H1 (cell line): ENCODE results near the gene RBM38.

Experiments
- ATF3 ChIP-seq: IDR thresholded peaks from 2 replicates; pipeline ENCODE4 v1.6.1; 2011; ENCODE audit warnings: low read depth, mild to moderate bottlenecking, low read length; ENCODE audit not compliant: insufficient read depth
- BRCA1 ChIP-seq: IDR thresholded peaks from 2 replicates; pipeline ENCODE4 v1.6.1; 2012; ENCODE audit warnings: low read depth, low read length, improper control_type of control experiment
- CBX8 ChIP-seq: fragments of 300-800, 300-1000 bp; sonication (generic); IDR thresholded peaks from 2 replicates; pipeline ENCODE4 v1.7.1; 2016; ENCODE audit warnings: low read depth, low read length, borderline replicate concordance
- CTCF ChIP-seq, 3 experiments: IDR thresholded peaks; 1 replicate in 2 of 3; 2 replicates in 1 of 3; pipeline versions ENCODE4 v1.5.1 to v1.6.1; 2011; ENCODE audit warnings: low read length in 3 of 3, mild to moderate bottlenecking in 3 of 3, inconsistent platforms in 2 of 3, low read depth in 1 of 3, moderate library complexity in 1 of 3; ENCODE audit not compliant: insufficient read depth in 1 of 3; ENCODE audit errors: control extremely low read depth in 1 of 3
- EZH2 ChIP-seq: fragments of 200-600 bp; sonication (generic); IDR thresholded peaks from 2 replicates; pipeline ENCODE4 v1.7.1; 2012; ENCODE audit warnings: low read depth, mild to moderate bottlenecking, moderate library complexity, low read length, inconsistent platforms; ENCODE audit not compliant: severe bottlenecking
- HDAC6 ChIP-seq: IDR thresholded peaks from one replicate; pipeline ENCODE4 v1.7.1; 2012; ENCODE audit warnings: low read depth, mild to moderate bottlenecking, inconsistent platforms, low read length, moderate library complexity
- RAD21 ChIP-seq, 2 experiments: IDR thresholded peaks in 1 of 2; conservative IDR thresholded peaks in 1 of 2; 2 replicates each; pipeline ENCODE4 v1.6.1; 2011; ENCODE audit warnings: low read depth in 2 of 2, low read length in 2 of 2, improper control_type of control experiment in 1 of 2, inconsistent platforms in 1 of 2, mild to moderate bottlenecking in 1 of 2, moderate library complexity in 1 of 2
- ZNF274 ChIP-seq: IDR thresholded peaks from 2 replicates; pipeline ENCODE4 v1.7.0; 2012; ENCODE audit warnings: low read length, borderline replicate concordance; ENCODE audit errors: extremely low read depth

GRCh38 chr20:57384486-57384885, 6.7 kb upstream of the RBM38 start:
- TF ChIP-seq HDAC6: no peak
- TF ChIP-seq EZH2: no peak
- no peak for TF ChIP-seq ZNF274
- TF ChIP-seq CTCF (IDR thresholded peaks at IDR 0.05; ENCODE audit: control extremely low read depth in 1 of 3, insufficient read depth in 1 of 3, low read depth in 1 of 3, low read length in 3 of 3): no peak
- no peak for TF ChIP-seq ATF3
- no peak for TF ChIP-seq CBX8
- no peak for TF ChIP-seq BRCA1
- TF ChIP-seq RAD21 (IDR thresholded peaks at IDR 0.05 in 1 of 2, conservative IDR thresholded peaks at IDR 0.05 in 1 of 2; ENCODE audit: low read depth in 2 of 2, low read length in 2 of 2): no peak
